HepG2 (cell line): ENCODE results near the gene IL31. TPM values are rescaled to one million over a fixed set of nuclear protein-coding genes. Genes with fewer than 3 reads are reported as not detected.
A peak's percentile ranks its signal among the peaks of the same experiment; 100 is the strongest.

Experiments
- AGO1 ChIP-seq: fragments of 200-400 bp; formaldehyde crosslinking; IDR thresholded peaks from 2 replicates; pipeline ENCODE4 v1.6.1; 2017; ENCODE audit warnings: mild to moderate bottlenecking, low read depth, low read length, moderate library complexity; ENCODE audit not compliant: poor library complexity, severe bottlenecking
- CREM ChIP-seq, 2 experiments: sonication (generic) in 1 of 2; formaldehyde crosslinking in 1 of 2; IDR thresholded peaks; 2 replicates each; pipeline versions ENCODE4 v1.4.0 to v1.6.1; 2016 to 2020; ENCODE audit warnings: antibody characterized with exemption in 1 of 2, mild to moderate bottlenecking in 1 of 2, missing genetic modification reagents in 1 of 2
- DR1 ChIP-seq: sonication (generic); formaldehyde crosslinking; IDR thresholded peaks from 2 replicates; pipeline ENCODE4 v1.8.0; 2021; ENCODE audit warnings: mild to moderate bottlenecking, missing genetic modification reagents, inconsistent platforms
- FOXA3 ChIP-seq: IDR thresholded peaks from 2 replicates; pipeline ENCODE4 v1.6.1; 2016; ENCODE audit warnings: missing genetic modification reagents, missing compliant biosample characterization
- FUBP1 ChIP-seq: sonication (generic); formaldehyde crosslinking; IDR thresholded peaks from 2 replicates; pipeline ENCODE4 v1.5.1; 2020; ENCODE audit warnings: missing genetic modification reagents, mild to moderate bottlenecking, borderline replicate concordance
- GABPA ChIP-seq, 2 experiments: IDR thresholded peaks; 2 replicates each; pipeline ENCODE4 v1.6.1; 2011 to 2016; ENCODE audit warnings: low read depth in 2 of 2, low read length in 1 of 2, missing biosample characterization in 1 of 2, missing genetic modification characterization in 1 of 2
- MED1 ChIP-seq: sonication (generic); formaldehyde crosslinking; IDR thresholded peaks from 2 replicates; pipeline ENCODE4 v1.4.0; 2020; ENCODE audit warnings: missing genetic modification reagents
- NR2F6 ChIP-seq, 2 experiments: IDR thresholded peaks; 2 replicates each; pipeline ENCODE4 v1.6.1; 2016; ENCODE audit warnings: antibody characterized with exemption in 1 of 2, mild to moderate bottlenecking in 1 of 2
- RELA ChIP-seq: sonication (generic); formaldehyde crosslinking; IDR thresholded peaks from 2 replicates; pipeline ENCODE4 v1.4.0; 2020; ENCODE audit warnings: missing genetic modification reagents
- SATB2 ChIP-seq: sonication (generic); formaldehyde crosslinking; IDR thresholded peaks from 2 replicates; pipeline ENCODE4 v1.5.0; 2020; ENCODE audit warnings: missing genetic modification reagents
- SOX13 ChIP-seq, 3 experiments: fragments of 450-650 bp in 1 of 3; sonication (generic) in 1 of 3; formaldehyde crosslinking in 1 of 3; IDR thresholded peaks in 2 of 3; conservative IDR thresholded peaks in 1 of 3; 2 replicates each; pipeline versions ENCODE4 v1.5.0 to v1.6.1; 2016 to 2020; ENCODE audit warnings: antibody characterized with exemption in 1 of 3, mild to moderate bottlenecking in 1 of 3, missing compliant biosample characterization in 1 of 3, missing genetic modification reagents in 1 of 3, moderate library complexity in 1 of 3
- TCF7 ChIP-seq: sonication (generic); IDR thresholded peaks from 2 replicates; pipeline ENCODE4 v1.6.1; 2016; ENCODE audit warnings: antibody characterized with exemption, low read depth
- TSC22D2 ChIP-seq: sonication (generic); formaldehyde crosslinking; IDR thresholded peaks from 2 replicates; pipeline ENCODE4 v1.5.1; 2020; ENCODE audit warnings: missing genetic modification reagents, mild to moderate bottlenecking, borderline replicate concordance
- ZNF337 ChIP-seq: sonication (generic); formaldehyde crosslinking; IDR thresholded peaks from 2 replicates; pipeline ENCODE4 v1.5.1; 2020; ENCODE audit warnings: missing genetic modification reagents, low read depth, mild to moderate bottlenecking, borderline replicate concordance
- ZNF552 ChIP-seq: sonication (generic); formaldehyde crosslinking; IDR thresholded peaks from 2 replicates; pipeline ENCODE4 v1.9.0; 2022; ENCODE audit warnings: missing genetic modification reagents, mild to moderate bottlenecking, borderline replicate concordance
- ZNF615 ChIP-seq: sonication (generic); formaldehyde crosslinking; IDR thresholded peaks from 2 replicates; pipeline ENCODE4 v1.5.0; 2020; ENCODE audit warnings: mild to moderate bottlenecking, missing genetic modification reagents, borderline replicate concordance
- ZNF768 ChIP-seq: sonication (generic); formaldehyde crosslinking; IDR thresholded peaks from 2 replicates; pipeline ENCODE4 v1.4.0; 2020; ENCODE audit warnings: missing genetic modification reagents
- ZNF788 ChIP-seq: sonication (generic); formaldehyde crosslinking; IDR thresholded peaks from 2 replicates; pipeline ENCODE4 v1.5.0; 2020; ENCODE audit warnings: mild to moderate bottlenecking, missing genetic modification reagents, borderline replicate concordance
- ZSCAN21 ChIP-seq: sonication (generic); formaldehyde crosslinking; IDR thresholded peaks from 2 replicates; pipeline ENCODE4 v1.8.0; 2022; ENCODE audit warnings: mild to moderate bottlenecking, missing genetic modification reagents, moderate library complexity, borderline replicate concordance
- polyA plus RNA-seq, 8 experiments: library from polyadenylated mRNA; depleted of rRNA in 3 of 8; stranded (reverse) in 7 of 8; unstranded in 1 of 8; fragments of >200 nt; fragmentation: Illumina TruSeq in 4 of 8; extraction: Trizol in 4 of 8; gene quantifications; 2 replicates each; pipeline versions ENCODE4 v1.2.1 to v1.2.3, GENCODE V29; 2011 to 2016; ENCODE audit warnings: low read depth in 4 of 8, missing spikeins in 1 of 8, mixed read lengths in 1 of 8; ENCODE audit not compliant: insufficient read depth in 1 of 8
- total RNA-seq, 5 experiments: library from RNA; depleted of rRNA; stranded (reverse); fragments of >200 nt; fragmentation: Illumina TruSeq; extraction: Trizol; gene quantifications; 2 replicates each; pipeline ENCODE4 v1.2.3, GENCODE V29; 2016; ENCODE audit warnings: low read depth in 1 of 5
- TF ChIP-seq, protein P1 (sequence below): sonication (generic); formaldehyde crosslinking; IDR thresholded peaks from 2 replicates; pipeline ENCODE4 v1.4.0; 2020; ENCODE audit warnings: missing genetic modification reagents
- TF ChIP-seq, protein P2 (sequence below): sonication (generic); formaldehyde crosslinking; IDR thresholded peaks from 2 replicates; pipeline ENCODE4 v1.4.0; 2020; ENCODE audit warnings: missing genetic modification reagents; ENCODE audit errors: not compliant biosample characterization
- TF ChIP-seq, protein P3 (sequence below): sonication (generic); formaldehyde crosslinking; IDR thresholded peaks from 2 replicates; pipeline ENCODE4 v1.4.0; 2020; ENCODE audit warnings: missing genetic modification reagents

The IL31 gene
- total and polyA plus RNA-seq, 2 of the 13 experiments (the other 11 are each of a cell fraction or from before 2014, with no cell fraction given) = not detected

- TF ChIP-seq, protein P1, sequence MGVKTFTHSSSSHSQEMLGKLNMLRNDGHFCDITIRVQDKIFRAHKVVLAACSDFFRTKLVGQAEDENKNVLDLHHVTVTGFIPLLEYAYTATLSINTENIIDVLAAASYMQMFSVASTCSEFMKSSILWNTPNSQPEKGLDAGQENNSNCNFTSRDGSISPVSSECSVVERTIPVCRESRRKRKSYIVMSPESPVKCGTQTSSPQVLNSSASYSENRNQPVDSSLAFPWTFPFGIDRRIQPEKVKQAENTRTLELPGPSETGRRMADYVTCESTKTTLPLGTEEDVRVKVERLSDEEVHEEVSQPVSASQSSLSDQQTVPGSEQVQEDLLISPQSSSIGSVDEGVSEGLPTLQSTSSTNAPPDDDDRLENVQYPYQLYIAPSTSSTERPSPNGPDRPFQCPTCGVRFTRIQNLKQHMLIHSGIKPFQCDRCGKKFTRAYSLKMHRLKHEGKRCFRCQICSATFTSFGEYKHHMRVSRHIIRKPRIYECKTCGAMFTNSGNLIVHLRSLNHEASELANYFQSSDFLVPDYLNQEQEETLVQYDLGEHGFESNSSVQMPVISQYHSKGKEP (CRISPR knock-in tag) = no peak
- no peak for TF ChIP-seq DR1 (CRISPR knock-in tag)
- TF ChIP-seq, protein P2, sequence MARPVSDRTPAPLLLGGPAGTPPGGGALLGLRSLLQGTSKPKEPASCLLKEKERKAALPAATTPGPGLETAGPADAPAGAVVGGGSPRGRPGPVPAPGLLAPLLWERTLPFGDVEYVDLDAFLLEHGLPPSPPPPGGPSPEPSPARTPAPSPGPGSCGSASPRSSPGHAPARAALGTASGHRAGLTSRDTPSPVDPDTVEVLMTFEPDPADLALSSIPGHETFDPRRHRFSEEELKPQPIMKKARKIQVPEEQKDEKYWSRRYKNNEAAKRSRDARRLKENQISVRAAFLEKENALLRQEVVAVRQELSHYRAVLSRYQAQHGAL (CRISPR knock-in tag) = no peak
- peak; percentile 48; the same call in 1 of the 2 replicates for TF ChIP-seq SOX13 (IDR thresholded peaks at IDR 0.05)
- peak in 1 of 2 experiments; percentile 62; a peak in 2 of 4 replicates for TF ChIP-seq SOX13 (CRISPR knock-in tag; conservative IDR thresholded peaks at IDR 0.05 in 1 of 2, IDR thresholded peaks at IDR 0.05 in 1 of 2)
- no peak for TF ChIP-seq ZNF788 (CRISPR knock-in tag)
- no peak for TF ChIP-seq ZNF337 (CRISPR knock-in tag)
- no peak for TF ChIP-seq TSC22D2
- TF ChIP-seq ZNF552 = no peak
- TF ChIP-seq, protein P3, sequence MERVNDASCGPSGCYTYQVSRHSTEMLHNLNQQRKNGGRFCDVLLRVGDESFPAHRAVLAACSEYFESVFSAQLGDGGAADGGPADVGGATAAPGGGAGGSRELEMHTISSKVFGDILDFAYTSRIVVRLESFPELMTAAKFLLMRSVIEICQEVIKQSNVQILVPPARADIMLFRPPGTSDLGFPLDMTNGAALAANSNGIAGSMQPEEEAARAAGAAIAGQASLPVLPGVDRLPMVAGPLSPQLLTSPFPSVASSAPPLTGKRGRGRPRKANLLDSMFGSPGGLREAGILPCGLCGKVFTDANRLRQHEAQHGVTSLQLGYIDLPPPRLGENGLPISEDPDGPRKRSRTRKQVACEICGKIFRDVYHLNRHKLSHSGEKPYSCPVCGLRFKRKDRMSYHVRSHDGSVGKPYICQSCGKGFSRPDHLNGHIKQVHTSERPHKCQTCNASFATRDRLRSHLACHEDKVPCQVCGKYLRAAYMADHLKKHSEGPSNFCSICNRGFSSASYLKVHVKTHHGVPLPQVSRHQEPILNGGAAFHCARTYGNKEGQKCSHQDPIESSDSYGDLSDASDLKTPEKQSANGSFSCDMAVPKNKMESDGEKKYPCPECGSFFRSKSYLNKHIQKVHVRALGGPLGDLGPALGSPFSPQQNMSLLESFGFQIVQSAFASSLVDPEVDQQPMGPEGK = no peak
- TF ChIP-seq AGO1 = no peak
- no peak for TF ChIP-seq ZNF615 (CRISPR knock-in tag)
- TF ChIP-seq ZNF768 (CRISPR knock-in tag) = no peak
- no peak for TF ChIP-seq GABPA (IDR thresholded peaks at IDR 0.05; ENCODE audit: low read depth, low read length)
- TF ChIP-seq GABPA (CRISPR knock-in tag; IDR thresholded peaks at IDR 0.05; ENCODE audit: low read depth) = no peak
- TF ChIP-seq FOXA3 (CRISPR knock-in tag) = no peak
- TF ChIP-seq CREM (IDR thresholded peaks at IDR 0.05) = 0 out of 2 replicates have a peak, but pooled peaks have one; percentile 24
- TF ChIP-seq CREM (CRISPR knock-in tag; IDR thresholded peaks at IDR 0.05) = no peak
- peak; percentile 26; the same call in 1 of the 2 replicates for TF ChIP-seq TCF7
- TF ChIP-seq RELA (CRISPR knock-in tag) = no peak
- TF ChIP-seq FUBP1 (CRISPR knock-in tag) = no peak
- TF ChIP-seq ZSCAN21 (CRISPR knock-in tag) = no peak
- TF ChIP-seq MED1 (CRISPR knock-in tag) = no peak
- TF ChIP-seq SATB2 = no peak
- TF ChIP-seq NR2F6 (IDR thresholded peaks at IDR 0.05) = 0 out of 2 replicates have a peak, but pooled peaks have one; percentile 23
- no peak for TF ChIP-seq NR2F6 (CRISPR knock-in tag; IDR thresholded peaks at IDR 0.05)
Observed at GRCh38 chr12:122167356-122167925, 6.6 kb downstream of the IL31 start (continued).
